ENCODE results near the gene CDH4.
A peak's percentile ranks its signal among the peaks of the same experiment; 100 is the strongest.

The CDH4 gene

GRCh38 chr20:61303675-61304074, 51.6 kb downstream of the CDH4 start:
- no peak for DNase-seq

GRCh38 chr20:61304750-61305149, 52.7 kb downstream of the CDH4 start:
- DNase-seq = no peak

DNA sequence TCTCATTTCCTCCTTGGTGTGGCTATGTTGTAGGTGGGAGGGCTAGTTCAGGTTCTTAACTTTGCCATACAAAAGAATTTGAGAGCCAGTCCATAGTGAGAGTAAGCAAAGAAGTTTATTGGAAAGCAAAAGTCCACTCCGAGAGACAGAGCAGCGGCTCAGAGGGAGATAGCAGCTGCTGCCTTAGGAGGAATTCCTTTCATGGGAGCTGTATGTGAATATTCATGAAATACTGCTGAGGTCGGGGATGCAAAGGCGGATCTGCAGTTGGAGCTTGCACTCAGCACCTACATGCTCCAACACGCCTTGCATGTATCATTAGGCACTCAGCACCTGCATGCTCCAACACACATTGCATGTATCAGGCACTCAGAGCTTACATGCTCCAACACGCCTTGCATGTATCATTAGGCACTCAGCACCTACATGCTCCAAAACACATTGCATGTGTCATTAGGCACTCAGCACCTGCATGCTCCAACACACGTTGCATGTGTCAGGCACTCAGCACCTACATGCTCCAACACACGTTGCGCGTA, 54.9 kb downstream of the CDH4 start:
- DNase-seq = no peak

- no peak for DNase-seq
These were observed 55.8 kb downstream of the CDH4 start for GRCh38 chr20:61307686-61308476.

GRCh38 chr20:61308477-61308774, 56.4 kb downstream of the CDH4 start:
- DNase-seq = no peak

DNA sequence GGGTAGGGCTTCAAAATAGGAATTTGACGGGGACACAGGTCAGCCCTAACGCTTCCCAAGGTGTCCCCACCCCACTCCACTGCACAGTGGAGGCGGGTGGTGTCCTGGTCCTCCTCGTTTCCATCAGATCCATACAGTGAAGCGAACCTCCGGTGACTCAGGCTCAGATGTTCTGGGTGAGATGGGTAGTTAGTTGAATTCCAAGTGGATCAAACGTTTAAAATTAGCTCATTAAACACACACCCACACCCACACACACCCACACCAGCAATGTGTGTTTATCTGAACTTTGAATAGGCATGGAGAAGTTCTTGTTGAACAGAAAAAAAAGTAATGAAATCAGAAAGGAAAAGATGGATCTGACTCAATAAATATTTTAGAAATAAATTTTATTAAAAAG, 58.9 kb downstream of the CDH4 start:
- no peak for DNase-seq

DNA sequence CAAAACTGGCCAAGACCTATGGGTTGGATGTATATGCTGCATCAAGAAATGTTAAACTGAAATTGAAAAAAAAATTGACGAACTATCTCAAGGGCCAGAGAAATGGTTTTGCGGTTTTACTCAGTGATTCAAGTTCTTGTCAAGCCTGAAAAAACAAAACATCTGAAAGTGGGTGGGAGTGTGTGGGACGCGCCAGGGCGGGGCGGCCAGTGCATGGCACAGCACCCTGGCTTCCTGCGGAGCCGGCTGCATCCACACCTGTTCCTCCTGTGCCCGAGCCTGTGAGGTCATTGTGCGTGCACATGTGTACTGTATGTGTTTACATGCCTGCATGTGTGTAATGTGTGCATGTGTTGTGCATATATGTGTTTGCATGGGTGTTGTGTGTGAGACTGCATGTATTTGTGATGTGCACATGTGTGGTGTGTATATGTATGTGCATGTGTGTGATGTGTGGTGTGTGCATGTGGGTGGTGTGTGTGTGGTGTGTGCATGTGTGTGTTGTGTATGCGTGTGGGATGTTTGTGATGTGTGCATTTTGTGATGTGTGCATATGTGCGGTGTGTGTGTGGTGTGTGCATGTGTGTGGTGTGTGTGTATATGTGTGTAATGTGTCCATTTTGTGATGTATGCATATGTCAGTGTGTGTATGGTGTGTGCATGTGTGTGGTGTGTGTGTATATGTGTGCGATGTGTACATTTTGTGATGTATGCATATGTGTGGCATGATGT, 59.8 kb downstream of the CDH4 start:
- DNase-seq = no peak

GRCh38 chr20:61312925-61313324, 60.9 kb downstream of the CDH4 start:
- no peak for DNase-seq

DNA sequence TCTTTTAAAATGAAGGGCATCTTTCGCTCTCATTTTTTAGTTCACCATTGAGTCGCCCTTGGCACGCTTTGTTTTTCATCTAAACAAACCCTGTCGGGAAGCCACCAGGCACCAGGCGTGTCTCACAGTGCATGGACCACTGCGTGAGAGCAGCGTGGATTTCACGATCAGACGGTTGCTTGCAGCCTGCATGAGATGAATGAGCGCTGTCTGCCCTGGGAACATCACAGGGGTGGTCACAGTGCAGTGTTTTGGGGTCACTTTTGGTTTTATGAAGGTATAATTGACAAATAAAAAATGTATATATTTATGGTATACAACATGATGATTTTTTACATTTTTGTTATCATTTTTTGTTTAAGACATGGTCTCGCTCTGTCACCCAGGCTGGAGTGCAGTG, 61.3 kb downstream of the CDH4 start:
- no peak for DNase-seq

DNA sequence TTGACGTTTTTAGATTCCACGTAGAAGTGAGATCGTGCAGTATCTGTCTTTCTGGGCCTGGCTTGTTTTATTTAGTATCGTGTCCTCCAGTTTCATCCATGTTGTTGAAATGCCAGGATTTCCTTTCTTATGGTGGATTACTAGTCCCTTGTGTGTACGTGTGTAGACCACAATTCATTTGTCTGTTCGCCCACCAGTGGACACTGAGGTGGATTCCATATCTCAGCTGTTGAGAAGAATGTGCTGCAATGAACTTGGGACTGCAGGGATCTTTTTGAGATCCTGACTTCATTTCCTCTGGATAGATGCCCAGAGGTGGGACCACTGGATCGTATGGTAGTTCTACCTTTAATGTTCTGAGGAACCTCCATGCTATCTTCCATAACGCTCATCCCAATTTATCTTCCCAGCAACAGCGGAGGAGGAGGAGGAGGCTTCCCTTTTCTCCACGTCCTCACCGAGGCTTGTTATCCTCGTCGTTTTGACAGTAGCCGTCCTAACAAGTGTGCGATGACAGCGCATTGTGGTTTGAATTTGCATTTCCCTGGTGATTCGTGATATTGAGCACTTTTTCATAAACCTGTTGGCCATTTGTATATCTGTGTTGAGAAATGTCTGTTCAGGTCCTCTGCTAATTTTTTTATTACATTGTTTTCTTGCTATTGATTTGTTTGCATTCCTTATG, 62.4 kb downstream of the CDH4 start:
- DNase-seq = no peak

DNA sequence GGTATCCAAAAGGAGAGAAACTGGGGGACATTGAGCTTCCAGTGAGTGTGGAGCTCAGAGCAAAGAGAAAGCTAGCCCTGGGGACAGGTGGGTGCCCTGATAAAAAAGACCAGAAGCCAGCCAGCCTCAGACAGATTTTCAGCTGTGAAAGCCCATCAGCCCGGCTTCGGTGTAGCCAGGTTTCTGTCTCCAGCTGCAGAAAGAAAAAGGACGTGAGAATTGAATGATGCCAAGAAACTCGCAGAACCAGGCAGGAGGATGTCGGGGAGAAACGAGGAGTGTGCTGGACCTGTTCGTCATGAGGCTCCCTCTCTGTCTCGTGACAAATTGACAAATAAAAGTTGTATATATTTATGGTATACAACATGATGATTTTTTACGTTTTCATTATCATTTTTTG, 63.3 kb downstream of the CDH4 start:
- DNase-seq = no peak

DNA sequence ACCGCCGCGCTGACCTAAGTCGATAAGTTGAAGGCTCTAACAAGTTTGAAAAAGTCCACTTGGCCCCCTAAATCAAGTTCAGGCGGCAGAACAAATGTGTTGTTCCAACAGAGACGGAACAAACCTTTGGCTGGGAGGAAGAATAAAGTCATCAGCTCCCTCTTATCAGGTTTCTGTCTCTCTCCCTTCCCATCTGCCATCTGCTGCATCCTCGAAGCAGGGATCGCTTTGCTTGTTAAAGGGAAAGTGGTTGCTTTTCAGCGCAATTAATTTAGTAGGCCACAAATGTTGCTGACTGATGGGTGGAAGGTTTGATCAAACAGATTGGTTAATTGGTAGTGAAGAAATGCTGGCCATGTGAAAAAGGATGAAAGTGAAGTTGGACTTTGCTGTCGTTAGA, 64.3 kb downstream of the CDH4 start:
- peak; percentile 9 for DNase-seq

- DNase-seq = peak; percentile 4
These were observed 66.0 kb downstream of the CDH4 start for GRCh38 chr20:61317966-61318530.

GRCh38 chr20:61320691-61321425, 68.8 kb downstream of the CDH4 start:
- DNase-seq = no peak

DNA sequence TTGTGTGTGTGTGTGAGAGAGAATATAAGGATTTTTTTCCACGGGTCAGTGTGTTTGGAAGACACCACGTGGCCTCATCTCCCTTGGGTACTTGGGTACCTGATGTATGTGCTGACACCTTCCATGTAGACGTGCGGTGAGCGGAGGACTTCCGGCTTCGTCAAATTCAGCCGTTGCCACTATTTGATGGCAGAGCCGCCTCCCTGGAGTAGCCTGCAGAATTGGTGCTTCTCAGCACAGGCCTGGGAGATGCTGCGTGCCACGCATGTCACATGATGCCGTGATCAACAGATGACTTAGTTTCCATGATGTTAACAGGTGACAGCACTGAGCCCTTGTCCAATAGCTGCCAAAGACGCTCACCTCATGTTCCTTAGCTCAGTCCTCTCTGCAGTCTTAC, 69.4 kb downstream of the CDH4 start:
- no peak for DNase-seq

DNA sequence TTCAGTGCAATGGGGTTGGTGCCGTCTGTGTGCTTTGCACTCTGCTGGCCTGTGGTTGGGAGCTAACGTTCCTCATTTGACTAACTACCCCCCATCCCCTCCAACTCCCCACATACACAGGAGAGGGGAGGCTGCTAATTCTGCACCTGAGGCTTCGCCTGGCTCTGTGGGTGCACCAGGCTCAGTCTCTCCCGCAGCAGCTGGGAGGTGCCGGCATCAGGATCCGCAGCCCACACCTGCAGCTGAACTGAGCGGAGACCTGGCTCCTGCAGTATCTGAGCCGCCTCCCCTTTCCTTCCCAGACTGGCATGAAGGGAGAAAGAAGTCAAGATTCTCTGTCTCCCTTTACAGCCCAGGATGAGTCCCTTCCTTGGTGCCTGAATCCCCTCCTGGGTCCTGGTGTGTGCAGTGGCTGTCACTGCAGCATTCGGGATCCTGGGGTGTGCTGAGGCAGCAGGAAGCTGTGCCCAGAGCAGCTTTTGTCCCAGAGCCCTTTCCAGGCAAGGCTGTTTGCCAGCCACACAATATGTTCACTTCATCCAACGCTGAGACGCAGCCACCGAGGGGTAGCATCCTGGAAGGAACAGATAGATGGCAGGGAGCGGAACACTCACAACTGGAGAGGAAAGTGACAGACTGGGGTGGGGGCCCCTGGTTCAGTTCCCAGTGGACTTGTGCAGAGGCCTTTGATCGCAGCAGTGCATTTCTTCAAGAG, 70.2 kb downstream of the CDH4 start:
- no peak for DNase-seq

DNA sequence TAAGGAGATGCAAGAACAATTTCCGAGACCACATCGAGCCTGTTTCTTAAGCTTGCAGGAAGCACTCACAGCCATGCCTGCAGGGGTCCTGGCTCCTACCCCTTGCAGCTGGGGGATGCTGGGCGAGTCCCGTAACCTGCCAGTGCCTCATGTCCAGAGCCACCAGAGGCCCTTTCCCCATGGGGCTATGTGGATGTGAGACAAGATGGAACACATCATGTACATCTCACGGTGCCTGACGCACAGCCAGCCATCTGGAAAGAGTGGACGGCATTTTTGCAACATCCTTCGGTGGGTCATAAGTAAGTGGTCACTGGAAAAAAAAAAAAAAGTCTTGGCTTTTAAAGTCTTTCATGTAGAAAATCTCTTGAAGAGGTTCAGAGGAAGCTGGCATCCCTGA, 72.8 kb downstream of the CDH4 start:
- DNase-seq = no peak

DNA sequence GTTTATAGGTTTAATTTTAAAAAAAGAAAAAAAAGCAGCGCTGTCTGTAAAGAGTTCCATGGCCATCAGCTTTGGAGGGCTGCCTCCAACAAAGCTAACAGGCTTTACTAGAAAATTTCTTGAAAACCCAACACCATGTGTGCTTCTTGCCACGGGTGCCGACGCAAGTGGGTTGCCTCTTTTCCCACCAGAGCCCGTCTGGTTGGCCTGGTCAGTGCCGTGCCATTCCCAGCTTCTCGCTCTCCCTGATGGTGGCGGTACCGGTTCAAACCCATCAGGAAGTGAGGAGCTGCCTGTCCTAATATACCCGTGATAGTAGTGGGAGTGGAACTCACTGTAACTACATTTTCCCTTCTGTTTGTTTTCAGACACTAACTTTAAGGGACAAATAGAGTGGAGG, 73.7 kb downstream of the CDH4 start:
- no peak for DNase-seq

DNA sequence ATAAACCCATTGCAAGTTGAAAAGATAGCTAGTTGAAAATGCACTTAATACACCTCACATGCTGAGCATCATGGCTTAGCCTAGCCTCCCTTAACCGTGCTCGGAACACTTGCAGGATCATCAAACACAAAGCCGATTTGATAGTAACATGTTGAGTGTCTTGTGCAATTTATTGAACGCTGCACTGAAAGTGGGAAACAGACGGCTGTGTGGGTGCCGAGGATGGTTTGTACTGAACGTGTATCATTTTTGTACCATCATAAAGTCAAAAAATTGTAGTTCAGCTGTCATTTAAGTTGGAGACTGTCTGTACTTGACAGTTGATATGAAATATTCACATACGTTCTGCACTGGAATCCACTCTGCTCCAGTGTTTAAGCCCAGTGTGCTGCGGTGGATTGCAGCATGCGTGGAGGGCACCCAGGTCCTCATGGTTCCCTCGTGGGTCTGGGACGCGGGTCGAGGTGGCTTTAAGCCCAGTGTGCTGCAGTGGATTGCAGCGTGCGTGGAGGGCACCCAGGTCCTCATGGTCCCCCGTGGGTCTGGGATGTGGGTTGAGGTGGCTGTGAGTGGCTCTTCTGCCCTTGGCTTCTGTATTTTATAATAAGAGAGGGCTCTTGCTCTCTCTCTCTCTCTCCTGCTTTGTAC, 77.0 kb downstream of the CDH4 start:
- DNase-seq = no peak

GRCh38 chr20:61330441-61330840, 78.4 kb downstream of the CDH4 start:
- DNase-seq = no peak

DNA sequence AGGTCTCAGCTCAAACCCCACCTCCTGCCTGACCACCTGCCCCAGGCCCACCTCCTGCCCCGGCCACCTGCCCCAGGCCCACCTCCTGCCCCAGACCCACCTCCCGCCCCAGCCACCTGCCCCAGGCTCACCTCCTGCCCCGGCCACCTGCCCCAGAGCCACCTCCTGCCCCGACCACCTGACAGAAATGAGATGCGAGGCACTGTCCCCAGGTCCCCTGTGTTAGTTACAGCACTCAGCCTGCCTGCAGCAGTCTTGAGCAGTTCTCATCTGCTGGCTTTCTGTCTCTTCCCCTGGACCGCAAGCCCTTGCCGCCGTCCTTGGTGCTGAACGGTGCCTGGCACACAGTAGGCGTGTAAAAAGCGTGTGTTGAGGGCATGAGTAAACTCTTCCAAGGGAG, 79.5 kb downstream of the CDH4 start:
- DNase-seq = no peak
